Measurements from ENCODE around the gene C19orf25.
A peak's percentile ranks its signal among the peaks of the same experiment; 100 is the strongest.
"Not testable (repeated sequence)": the region's sequence is repeated elsewhere in the genome, so short reads cannot be mapped to it uniquely, and the experiment has no call there.

The C19orf25 gene

DNA sequence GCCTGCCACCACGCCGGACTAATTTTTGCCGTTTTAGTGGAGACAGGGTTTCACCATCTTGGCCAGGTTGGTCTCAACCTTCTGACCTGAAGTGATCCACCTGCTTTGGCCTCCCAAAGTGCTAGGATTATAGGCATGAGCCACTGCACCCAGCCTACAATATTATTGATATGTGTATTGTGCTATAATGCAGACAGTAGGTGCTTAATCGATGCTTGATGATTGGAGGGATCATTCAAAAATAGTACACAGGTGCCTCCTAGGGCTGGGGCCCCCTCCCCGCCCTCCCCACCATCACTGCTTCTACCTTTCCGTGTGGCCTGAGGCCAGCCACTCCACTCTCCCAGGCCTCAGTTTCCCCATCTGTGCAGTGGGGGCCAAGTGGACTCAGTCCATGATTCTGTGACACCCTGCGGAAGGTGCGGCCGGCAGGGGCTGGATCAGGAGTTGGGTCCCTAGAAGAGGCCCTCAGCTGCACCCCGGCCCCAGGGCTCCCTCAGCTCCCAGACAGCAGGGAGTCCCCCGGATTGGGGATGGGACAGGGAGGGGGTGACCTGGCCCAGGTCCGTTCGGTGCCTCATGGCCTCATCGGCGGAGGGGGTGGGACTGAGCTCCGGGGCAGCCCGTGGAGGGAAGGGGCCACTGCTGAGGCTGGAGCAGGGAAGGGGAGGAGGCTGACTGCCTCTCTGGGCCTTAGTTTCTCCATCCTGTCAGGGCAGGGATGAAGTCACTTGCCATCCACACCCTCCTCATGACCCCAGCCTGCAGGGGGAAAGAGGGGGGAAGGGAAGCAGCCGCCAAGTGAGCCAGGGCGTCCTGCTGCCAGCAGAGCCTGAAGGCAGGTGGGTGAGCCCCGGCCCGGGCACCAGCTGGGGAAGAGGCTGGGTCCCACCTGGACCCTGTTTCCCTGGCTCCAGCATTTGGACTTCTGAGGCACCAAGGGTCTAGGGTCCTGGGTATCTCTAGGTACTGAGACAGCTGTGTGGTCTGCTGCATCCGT is 32.6 kb upstream of the C19orf25 start:
- no peak for DNase-seq

DNA sequence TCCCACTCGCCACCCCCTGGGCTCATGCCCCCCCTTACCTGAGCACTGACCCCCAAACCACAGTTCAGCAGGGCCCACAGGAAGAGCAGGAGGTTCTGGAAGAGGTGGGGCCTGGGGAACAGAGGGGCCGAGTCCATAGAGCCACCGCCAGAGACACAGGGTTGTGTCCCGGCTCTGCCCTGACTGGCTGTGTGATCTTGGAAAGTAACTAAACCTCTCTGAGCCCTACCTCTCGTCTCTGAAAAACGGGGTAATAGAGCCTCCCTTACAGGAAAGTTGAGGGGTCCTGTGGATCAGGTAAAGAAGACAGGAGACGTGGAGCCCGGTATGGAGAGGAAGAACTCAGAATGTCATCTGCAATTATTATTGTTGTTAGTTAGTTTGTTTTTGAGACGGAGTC is 31.8 kb upstream of the C19orf25 start:
- no peak for DNase-seq

DNA sequence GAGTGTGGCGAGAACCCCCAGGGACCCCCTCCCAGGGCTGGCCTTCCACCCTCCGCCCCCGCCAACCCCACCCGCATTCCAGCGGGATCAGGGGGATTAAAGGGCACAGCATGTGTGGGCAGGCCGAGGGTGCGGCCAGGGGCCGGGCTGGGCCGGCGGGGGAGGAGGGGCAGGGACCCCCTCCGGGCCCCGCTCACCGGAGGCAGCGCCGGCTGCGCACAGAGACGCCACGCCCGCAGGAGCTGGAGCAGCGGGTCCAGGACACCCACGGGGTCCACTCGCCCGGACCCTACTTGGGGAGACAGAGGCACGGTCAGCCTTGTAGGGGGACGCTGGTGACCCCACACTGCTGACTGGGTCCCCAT is 31.4 kb upstream of the C19orf25 start:
- DNase-seq, result no peak

DNA sequence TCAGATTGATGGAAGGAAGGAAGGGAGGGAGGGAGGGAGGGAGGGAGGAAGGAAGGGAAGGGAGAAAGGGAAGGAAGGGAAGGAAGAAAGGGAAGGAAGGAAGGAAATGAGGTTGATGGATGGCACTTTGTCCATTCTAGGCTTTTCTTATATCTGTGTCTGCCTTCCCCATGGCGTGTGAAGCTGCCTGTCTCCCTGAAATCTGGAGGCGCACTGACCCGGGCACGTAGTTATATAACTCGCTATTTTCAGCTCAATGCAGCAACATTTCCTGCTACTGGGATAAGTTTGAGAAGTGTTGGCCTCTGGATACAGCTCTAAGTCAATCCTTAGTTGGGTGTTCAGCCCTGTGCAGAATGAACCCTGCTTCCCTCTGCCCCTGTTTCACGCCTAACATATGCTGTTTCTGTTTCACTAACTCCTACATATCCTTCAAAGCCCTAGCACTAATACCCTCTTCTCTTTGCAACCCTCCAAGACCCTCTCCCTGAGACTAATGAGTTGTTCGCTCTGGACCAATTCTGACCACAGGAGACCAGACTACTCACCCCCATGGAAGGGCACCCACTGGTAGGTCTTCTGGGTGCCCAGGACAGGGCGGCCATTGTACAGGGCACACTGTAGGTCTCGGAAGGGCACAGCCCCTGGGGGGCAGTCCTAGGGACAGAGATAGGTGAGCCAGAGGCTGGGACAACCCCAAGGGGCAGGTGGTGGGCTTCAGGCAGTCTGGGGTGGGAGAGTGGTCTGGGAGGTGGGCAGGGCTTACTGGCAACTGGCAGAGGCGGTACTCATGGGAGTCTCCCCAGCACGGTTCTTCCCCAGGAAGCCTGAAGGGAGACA is 30.8 kb upstream of the C19orf25 start:
- no peak for DNase-seq

GRCh38 chr19:1508507-1508856 is 29.5 kb upstream of the C19orf25 start:
- no peak for DNase-seq

DNA sequence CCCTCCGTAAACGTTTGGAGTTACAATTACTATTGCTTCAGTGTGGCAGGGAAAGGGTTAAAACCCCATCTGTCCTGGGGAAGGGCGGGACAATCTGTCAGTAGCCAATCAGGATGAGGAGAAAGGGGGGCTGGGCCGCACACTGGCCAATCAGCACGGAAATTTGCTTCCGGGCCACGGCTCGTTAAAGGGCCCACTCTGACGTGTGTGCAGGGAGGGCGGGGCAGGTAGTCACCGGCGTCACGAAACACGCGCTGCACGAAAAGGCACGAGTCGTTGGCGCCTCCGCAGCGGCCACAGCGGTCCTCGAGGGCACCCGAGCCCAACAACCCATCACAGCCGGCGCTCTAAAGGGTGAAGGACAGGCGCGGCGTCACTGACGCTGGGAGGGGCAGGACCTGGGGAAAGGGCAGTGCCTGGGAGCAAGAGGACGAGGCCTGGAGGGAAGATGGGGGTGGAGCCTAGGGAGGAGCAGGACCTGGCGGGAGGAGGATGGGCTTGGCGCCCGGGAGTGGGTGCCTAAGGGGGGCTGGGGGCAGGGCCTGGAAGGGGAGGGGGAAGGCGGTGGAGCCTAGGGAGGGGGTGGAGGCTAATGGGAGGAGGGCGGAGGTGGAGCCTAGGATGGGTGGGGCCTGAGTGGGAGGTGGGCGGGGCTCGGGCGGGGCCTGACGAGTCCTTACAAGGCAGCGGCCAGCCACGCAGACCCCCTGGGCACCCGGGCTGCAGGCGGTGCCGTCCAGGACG is 28.9 kb upstream of the C19orf25 start:
- DNase-seq, result peak; percentile 95

DNA sequence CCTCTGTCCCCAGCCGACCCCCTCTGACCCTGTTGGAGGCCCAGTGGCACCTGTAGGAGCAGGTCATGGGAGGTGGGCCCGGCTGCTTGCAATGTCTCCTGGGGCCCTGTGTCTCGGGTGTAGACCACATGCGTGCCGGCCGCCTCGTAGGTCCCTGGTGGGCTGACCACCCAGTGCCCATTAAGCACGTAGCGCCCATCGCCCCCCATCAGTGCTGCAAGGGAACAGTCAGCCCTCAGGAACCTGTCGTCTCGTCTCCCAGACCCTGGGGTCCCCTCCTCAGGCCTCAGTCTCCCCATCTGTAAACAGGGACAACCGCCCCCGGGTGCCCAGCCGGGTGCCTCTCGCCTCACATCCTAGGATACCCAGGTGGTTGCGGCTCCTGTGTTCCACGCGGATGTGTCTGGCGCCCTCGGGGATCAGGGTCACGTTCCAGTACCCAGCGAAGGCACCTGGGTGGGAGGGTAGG is 28.2 kb upstream of the C19orf25 start:
- DNase-seq, result no peak

DNA sequence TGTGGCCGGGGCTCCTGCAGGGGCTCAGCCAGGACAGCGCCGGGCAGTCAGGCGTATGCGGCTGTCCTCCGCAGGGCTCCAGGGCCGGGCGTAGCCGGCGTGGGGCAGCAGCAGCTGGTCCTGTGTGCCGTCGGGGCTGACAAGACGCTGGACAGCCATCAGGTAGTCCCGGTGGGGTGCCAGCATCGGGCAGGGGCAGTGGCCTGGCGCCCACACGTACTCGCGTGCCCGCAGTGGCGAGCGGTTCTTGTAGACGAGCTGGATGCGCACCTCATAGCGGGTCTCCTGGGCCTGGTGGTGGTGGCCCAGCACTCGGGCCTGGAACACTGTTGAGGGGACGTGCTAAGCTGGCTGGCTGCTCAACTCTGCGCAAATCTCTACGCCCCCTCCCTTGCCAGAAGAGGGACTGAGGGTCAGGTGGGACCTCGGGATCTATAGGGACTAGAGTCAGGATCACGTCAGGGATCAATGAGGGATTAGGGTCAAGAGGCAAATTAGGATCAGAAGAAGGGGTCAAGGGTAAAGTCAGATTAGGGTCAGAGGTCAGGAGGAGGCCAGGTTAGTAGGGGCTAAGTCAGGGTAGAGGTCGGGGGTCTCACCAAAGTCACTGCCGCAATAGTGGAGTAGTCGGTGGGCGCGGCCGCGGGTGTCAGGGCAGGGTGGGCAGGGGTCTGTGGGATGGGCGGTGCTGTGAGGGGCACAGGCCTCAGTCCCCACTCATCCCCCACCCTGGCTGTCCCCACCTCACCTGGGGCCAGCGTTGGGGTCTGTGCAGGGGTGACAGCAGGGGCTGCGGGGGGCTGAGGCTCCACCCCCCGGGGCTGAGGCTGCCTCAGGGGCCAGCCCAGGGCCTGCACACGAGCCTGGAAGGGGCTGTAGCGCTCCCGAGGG is 27.2 kb upstream of the C19orf25 start:
- no peak for DNase-seq

DNA sequence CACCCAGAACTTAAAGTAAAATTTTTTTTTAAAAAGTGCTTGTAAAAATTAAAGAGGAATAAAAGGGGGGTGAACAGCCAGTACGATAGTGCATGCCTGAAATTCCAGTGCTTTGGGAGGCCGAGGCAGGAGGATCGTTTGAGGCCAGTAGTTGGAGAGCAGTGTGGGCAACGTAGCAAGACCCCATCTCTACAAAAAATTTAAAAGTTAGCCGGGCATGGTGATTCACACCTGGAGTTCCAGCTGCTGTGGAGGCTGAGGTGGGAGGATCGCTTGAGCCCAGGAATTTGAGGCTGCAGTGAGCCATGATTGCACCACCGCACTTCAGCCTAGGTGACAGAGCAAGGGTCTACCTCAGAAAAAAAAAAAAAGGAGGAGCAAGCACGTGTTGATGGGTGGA is 26.0 kb upstream of the C19orf25 start:
- DNase-seq, result no peak

GRCh38 chr19:1503925-1504773 is 25.1 kb upstream of the C19orf25 start:
- DNase-seq, result no peak

DNA sequence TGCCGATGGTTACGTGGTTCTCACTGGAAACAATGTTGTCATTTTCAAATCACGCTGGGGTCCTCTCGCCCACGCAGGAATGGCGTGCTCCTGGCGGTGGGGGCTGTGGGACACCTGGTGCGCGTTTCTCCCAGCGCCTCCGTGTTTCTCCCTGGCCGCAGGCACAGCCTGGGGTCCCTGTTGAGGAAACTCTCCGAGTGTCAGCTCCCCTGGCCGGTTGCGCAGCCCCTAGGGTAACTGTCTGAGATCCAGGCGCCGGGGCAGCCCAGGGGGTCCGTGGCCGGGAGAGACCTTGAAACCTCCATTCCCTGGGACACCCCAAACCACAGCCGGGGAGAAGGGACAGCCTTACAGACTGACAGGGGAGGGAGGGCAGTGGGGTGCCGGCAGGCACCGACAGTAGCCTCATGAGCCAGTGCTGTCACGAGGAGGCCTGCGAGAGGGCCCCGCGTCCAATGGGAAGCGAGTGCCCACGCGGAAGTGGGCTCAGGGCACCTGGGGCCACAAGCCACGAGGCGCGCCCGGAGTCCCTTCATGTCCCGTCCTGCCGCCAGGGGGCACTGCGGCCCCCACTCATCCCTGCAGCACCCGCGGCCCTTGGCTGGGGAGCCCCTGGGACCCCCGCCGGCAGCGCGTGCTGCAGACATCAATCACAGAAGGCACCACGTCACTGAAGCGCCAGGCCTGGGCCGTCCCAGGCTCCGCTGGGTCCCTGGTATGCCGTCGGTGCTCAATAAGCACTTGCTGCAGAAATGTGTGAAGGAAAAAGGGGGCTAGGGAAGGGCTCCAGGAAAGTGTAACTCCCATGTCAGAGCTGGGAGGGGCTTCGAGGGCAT is 24.3 kb upstream of the C19orf25 start:
- DNase-seq, result peak; percentile 90

DNA sequence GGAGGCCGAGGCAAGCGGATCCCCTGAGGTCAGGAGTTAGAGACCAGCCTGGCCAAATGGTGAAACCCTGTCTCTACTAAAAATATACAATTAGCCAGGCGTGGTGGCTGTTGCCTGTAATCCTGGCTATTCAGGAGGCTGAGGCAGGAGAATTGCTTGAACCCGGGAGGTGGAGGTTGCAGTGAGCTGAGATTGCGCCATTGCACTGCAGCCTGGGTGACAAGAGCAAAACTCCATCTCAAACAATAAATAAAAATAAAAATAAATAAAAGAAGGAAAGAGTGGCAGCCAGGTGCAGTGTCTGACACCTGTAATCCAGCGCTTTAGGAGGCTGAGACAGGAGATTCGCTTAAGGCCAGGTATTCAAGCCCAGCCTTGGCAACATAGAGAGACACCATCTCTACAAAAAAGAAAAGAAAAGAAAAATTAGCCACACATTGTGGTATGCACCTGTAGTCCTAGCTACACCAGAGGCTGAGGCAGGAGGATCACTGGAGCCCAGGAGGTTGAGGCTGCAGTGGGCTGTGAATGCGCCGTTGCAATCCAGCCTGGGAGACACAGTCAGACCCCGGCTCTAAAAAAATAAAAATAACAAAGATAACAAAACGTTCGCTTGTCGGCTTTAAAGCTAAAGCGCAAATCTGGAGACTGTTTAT is 23.5 kb upstream of the C19orf25 start:
- DNase-seq, result no peak

DNA sequence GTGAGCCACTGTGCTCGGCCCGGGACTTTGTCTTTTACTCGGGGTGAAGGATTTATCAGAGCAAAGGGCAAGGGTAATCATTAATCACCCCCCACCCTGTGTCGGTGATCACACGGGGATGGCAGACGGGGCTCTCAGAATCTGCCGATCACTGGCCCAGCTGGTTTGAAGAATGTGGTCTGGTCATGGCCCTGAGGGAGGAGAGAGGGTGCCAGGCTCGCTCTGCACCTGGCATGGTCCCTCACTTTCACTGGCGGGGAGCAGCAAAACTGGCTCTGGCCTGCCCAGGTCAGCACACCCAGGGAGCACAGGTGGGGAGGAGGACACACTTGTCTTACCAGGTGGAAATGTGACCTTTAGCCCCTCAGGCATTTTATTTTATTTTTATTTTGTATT is 22.2 kb upstream of the C19orf25 start:
- no peak for DNase-seq

DNA sequence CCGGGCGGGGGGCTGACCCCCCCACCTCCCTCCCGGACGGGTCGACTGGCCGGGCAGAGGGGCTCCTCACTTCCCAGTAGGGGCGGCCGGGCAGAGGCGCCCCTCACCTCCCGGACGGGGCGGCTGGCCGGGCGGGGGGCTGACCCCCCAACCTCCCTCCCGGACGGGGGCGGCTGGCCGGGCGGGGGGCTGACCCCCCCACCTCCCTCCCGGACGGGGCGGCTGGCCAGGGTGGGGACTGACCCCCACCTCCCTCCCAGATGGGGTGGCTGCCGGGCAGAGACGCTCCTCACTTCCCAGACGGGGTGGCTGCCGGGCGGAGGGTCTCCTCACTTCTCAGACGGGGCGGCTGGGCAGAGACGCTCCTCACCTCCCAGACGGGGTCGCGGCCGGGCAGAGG is 20.2 kb upstream of the C19orf25 start:
- not testable (repeated sequence) for DNase-seq

DNA sequence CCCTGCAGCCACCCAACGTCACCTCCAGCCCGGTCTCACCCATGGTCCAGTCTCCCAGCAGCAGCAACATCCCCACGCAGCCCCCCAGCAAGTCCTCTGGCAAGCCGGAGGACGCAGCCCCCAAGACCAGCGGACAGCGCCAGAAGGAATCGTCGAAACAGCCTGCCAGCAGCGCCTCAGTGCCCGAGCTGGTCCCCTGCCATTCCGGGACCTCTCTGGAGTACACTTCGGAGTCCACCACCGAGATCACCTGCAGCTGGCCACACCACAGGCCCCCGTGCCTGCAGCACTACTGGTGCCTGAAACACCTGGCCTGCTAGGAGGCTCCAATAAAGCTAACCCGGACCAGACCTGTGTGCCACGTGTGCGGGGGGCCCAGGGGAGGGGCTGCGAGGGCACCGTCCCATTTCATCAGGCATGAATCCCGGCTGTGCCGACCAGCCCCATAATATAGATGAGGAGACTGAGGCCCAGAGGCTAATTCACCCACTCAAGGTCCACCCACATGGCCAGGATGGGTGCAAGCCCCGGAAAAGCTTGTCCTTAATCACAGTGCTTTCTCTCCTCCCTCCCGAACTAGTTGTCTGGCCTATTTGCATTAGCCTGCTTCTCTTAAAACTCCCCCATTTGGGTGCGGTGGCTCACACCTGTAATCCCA is 18.7 kb upstream of the C19orf25 start:
- DNase-seq, result no peak

- DNase-seq, result no peak
Measured at GRCh38 chr19:1496714-1497577, 17.9 kb upstream of the C19orf25 start.

DNA sequence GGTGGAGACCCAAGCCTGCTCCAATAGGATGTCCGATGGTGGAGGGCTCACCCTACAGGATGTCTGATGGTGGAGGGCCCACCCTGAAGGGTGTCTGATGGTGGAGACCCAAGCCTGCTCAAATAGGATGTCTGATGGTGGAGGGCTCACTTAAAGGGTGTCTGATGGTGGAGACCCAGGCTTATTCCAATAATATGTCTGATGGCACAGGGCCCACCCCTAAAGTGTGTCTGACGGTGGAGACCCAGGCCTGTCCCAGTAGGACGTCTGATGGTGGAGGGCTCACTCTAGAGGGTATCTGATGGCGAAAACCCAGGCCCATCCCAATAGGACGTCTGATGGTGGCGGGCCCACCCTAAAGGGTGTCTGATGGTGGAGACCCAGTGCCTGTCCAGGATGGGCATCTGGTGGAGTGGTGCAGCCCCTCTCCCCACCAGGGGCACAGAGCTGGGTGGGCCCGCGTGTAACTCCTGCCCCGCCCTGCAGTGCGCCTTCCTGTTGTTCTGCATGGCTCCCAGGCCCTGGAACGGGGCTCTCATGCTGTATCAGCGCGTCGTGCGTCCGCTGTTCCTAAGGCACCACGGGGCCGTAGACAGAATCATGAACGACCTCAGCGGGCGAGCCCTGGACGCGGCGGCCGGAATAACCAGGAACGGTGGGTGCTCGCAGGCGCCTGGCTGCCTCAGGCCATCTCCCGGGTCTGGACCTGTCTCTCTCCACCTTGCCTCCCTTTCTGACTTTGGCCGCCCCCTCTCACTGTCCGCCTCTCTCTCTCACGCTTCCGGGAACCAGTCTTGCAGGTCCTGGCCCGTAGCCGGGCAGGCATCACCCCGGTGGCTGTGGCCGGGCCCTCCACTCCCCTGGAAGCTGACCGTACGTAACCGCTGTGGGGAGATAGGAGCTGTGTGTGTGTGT is 17.0 kb upstream of the C19orf25 start:
- DNase-seq, result no peak
